Mesenchymal stem cell (in vitro differentiated cells and primary cell): Measurements from ENCODE around the gene RSPH3.

Experiments
- DNase-seq: peaks from one replicate; pipeline ENCODE4 v3.0.0-alpha.2; 2013
- H2AFZ ChIP-seq: one replicate; pipeline ENCODE4 v1.6.1; 2013; ENCODE audit warnings: low read depth, mild to moderate bottlenecking, control low read depth, inconsistent platforms, low read length, moderate library complexity
- H2AK5ac ChIP-seq: 2 replicates; pipeline ENCODE4 v1.6.1; 2013; ENCODE audit warnings: low read length, moderate library complexity, mild to moderate bottlenecking, inconsistent platforms; ENCODE audit not compliant: severe bottlenecking
- H2BK120ac ChIP-seq: one replicate; pipeline ENCODE4 v1.6.1; 2013; ENCODE audit warnings: low read depth, mild to moderate bottlenecking, inconsistent platforms, low read length, moderate library complexity
- H2BK12ac ChIP-seq, 2 experiments: one replicate each; pipeline ENCODE4 v1.6.1; 2013; ENCODE audit warnings: inconsistent platforms in 2 of 2, low read length in 2 of 2, mild to moderate bottlenecking in 2 of 2, moderate library complexity in 2 of 2, control low read depth in 1 of 2
- H2BK15ac ChIP-seq: one replicate; pipeline ENCODE4 v1.6.1; 2013; ENCODE audit warnings: mild to moderate bottlenecking, low read depth, inconsistent platforms; ENCODE audit not compliant: poor library complexity, severe bottlenecking
- H2BK5ac ChIP-seq: 2 replicates; pipeline ENCODE4 v1.6.1; 2013; ENCODE audit warnings: low read depth, mild to moderate bottlenecking, low read length, control low read depth, inconsistent platforms; ENCODE audit not compliant: poor library complexity, severe bottlenecking
- H3K14ac ChIP-seq, 2 experiments: one replicate each; pipeline ENCODE4 v1.6.1; 2013; ENCODE audit warnings: inconsistent platforms in 2 of 2, low read length in 2 of 2, control low read depth in 1 of 2, mild to moderate bottlenecking in 1 of 2, moderate library complexity in 1 of 2
- H3K18ac ChIP-seq, 2 experiments: one replicate each; pipeline ENCODE4 v1.6.1; 2013; ENCODE audit warnings: inconsistent platforms in 2 of 2, low read length in 2 of 2, control low read depth in 1 of 2, low read depth in 1 of 2, mild to moderate bottlenecking in 1 of 2
- H3K23ac ChIP-seq, 2 experiments: one replicate each; pipeline ENCODE4 v1.6.1; 2013; ENCODE audit warnings: inconsistent platforms in 2 of 2, low read length in 2 of 2, mild to moderate bottlenecking in 2 of 2, moderate library complexity in 2 of 2, control low read depth in 1 of 2
- H3K27ac ChIP-seq: 2 replicates; pipeline ENCODE4 v1.5.1; 2013; ENCODE audit warnings: mild to moderate bottlenecking, moderate library complexity, low read length, control low read depth, inconsistent platforms; ENCODE audit not compliant: poor library complexity, severe bottlenecking
- H3K27me3 ChIP-seq, 2 experiments: 2 replicates each; pipeline versions ENCODE4 v1.6.1 to v1.7.0; 2013; ENCODE audit warnings: low read length in 2 of 2, mild to moderate bottlenecking in 2 of 2, moderate library complexity in 2 of 2, control low read depth in 1 of 2, inconsistent platforms in 1 of 2; ENCODE audit not compliant: control insufficient read depth in 1 of 2, insufficient read depth in 1 of 2
- H3K36me3 ChIP-seq, 2 experiments: 2 replicates each; pipeline versions ENCODE4 v1.6.1 to v1.7.0; 2013; ENCODE audit warnings: low read length in 2 of 2, control low read depth in 1 of 2, inconsistent platforms in 1 of 2, low read depth in 1 of 2, mild to moderate bottlenecking in 1 of 2; ENCODE audit not compliant: insufficient read depth in 2 of 2, control insufficient read depth in 1 of 2
- H3K4ac ChIP-seq, 2 experiments: one replicate each; pipeline ENCODE4 v1.6.1; 2013; ENCODE audit warnings: inconsistent platforms in 2 of 2, low read length in 2 of 2, mild to moderate bottlenecking in 2 of 2, moderate library complexity in 2 of 2, control low read depth in 1 of 2, low read depth in 1 of 2
- H3K4me1 ChIP-seq: 2 replicates; pipeline ENCODE4 v1.6.1; 2013; ENCODE audit warnings: low read depth, low read length, control low read depth; ENCODE audit not compliant: control insufficient read depth, insufficient read depth
- H3K4me2 ChIP-seq: 2 replicates; pipeline ENCODE4 v1.6.1; 2013; ENCODE audit warnings: low read length, mild to moderate bottlenecking, inconsistent platforms; ENCODE audit not compliant: poor library complexity, severe bottlenecking
- H3K4me3 ChIP-seq, 2 experiments: 2 replicates each; pipeline versions ENCODE4 v1.5.1 to v1.7.0; 2013; ENCODE audit warnings: low read length in 2 of 2, mild to moderate bottlenecking in 2 of 2, control low read depth in 1 of 2, low read depth in 1 of 2; ENCODE audit not compliant: insufficient read depth in 1 of 2
- H3K79me1 ChIP-seq: replicated peaks from 2 replicates; pipeline ENCODE4 v1.6.1; 2013; ENCODE audit warnings: mild to moderate bottlenecking, control low read depth, low read length, inconsistent platforms; ENCODE audit not compliant: poor library complexity, severe bottlenecking
- H3K9ac ChIP-seq: 2 replicates; pipeline ENCODE4 v1.7.0; 2013; ENCODE audit warnings: mild to moderate bottlenecking, low read length, moderate library complexity
- H3K9me3 ChIP-seq: 2 replicates; pipeline ENCODE4 v1.7.0; 2013; ENCODE audit warnings: mild to moderate bottlenecking, low read length; ENCODE audit not compliant: control insufficient read depth
- H4K8ac ChIP-seq: one replicate; pipeline ENCODE4 v1.6.1; 2013; ENCODE audit warnings: inconsistent platforms, mild to moderate bottlenecking, low read length, moderate library complexity
- H4K91ac ChIP-seq: one replicate; pipeline ENCODE4 v1.6.1; 2013; ENCODE audit warnings: mild to moderate bottlenecking, low read length, inconsistent platforms
- WGBS: methylation state at CpG from one replicate; pipeline ENCODE4 v1.1.7; 2013; ENCODE audit warnings: mixed read lengths; 5-methylcytosine and 5-hydroxymethylcytosine counted together

Gene RSPH3

DNA sequence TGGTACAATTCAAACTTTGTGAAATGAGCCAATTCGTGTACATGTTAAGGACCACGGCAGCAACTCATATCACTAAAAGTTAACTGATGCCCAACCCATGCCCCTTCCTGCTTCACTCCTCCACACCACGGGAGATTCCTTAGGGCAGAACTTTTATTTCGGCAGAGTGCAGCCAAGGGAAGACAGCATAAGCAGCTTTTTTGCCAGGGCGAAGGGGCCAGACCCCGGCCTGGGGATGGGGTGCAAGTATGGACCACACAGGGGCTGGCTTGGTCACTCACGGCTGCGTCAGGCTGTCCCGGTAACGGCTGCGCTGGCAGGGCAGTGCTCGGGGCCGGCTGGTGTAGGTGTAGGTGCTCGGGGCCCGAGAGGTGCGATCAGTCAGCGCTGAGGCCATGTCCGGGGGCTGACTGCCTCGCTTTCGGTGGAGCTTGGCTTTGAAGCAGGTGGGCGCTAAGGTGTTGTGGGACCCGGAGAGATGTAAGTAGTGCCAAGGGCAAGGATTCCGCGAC is 792 bp downstream of the RSPH3 start:
- DNase-seq, result no peak
- H4K8ac ChIP-seq, result peak overlapping the region; percentile 99
- H3K4me2 ChIP-seq, result peak overlapping the region; percentile 91
- H3K79me1 ChIP-seq, result peaks cover 7% of the 10 kb centered on the region
- H2BK5ac ChIP-seq, result no peak overlapping the region
- peak overlapping the region; percentile 35 for H3K27ac ChIP-seq
- no peaks in the 10 kb centered on the region for H3K27me3 ChIP-seq
- H3K14ac ChIP-seq, result peak overlapping the region in 1 of 2 experiments; percentile 84
- peak overlapping the region; percentile 91 for H4K91ac ChIP-seq
- H3K36me3 ChIP-seq, result no peaks in the 10 kb centered on the region
- peak overlapping the region in 1 of 2 experiments; percentile 56 for H3K4ac ChIP-seq
- peak overlapping the region; percentile 95 for H3K9ac ChIP-seq
- H3K9me3 ChIP-seq, result no peaks in the 10 kb centered on the region
- H2AFZ ChIP-seq, result peak overlapping the region; percentile 83
- peak overlapping the region; percentile 88 to 92 for H3K18ac ChIP-seq
- no peak overlapping the region for H2AK5ac ChIP-seq
- 6% methylated on average over 24 of the region's 24 CpGs for WGBS
- H2BK120ac ChIP-seq, result no peak overlapping the region
- H2BK15ac ChIP-seq, result peak overlapping the region; percentile 44
- peak overlapping the region; percentile 81 to 99 for H3K4me3 ChIP-seq
- H3K4me1 ChIP-seq, result peaks cover 8% of the 10 kb centered on the region
- H2BK12ac ChIP-seq, result peak overlapping the region; percentile 1 to 88
- peak overlapping the region; percentile 20 to 73 for H3K23ac ChIP-seq

DNA sequence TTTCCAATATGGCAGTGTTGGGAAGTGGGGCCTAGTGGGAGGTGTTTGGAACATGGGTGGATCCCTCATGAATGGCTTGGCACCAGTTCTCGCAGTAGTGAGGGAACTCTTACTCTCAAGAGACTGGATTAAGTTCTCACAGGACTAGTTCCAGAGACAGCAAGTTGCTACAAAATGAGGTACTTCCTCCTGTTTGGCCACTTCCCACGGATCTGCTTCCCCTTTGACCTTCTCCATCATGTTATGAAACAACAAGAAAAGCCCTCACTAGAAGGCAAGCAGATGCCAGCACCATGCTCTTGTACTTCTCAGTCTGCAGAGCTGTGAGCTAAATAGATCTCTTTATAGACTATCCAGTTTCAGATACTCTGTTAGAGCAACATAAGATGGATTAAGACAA is 3.1 kb downstream of the RSPH3 start:
- Histone ChIP-seq H3K27ac (no peak overlapping the region), H2BK120ac (no peak overlapping the region), H3K9me3 (no peaks in the 10 kb centered on the region), H3K27me3 (no peaks in the 10 kb centered on the region), H2BK12ac (no peak overlapping the region), H3K4me2 (no peak overlapping the region), H2BK15ac (no peak overlapping the region), H3K4ac (no peak overlapping the region), H2BK5ac (no peak overlapping the region), H3K9ac (no peak overlapping the region), H4K91ac (no peak overlapping the region), H2AFZ (no peak overlapping the region), H3K4me1 (peaks cover 3% of the 10 kb centered on the region), H3K79me1 (peaks cover 5% of the 10 kb centered on the region), H3K36me3 (peaks cover 3 to 5% of the 10 kb centered on the region in 2 experiments), H3K4me3 (no peak overlapping the region), H2AK5ac (no peak overlapping the region), H4K8ac (no peak overlapping the region), H3K23ac (no peak overlapping the region), H3K14ac (no peak overlapping the region), H3K18ac (no peak overlapping the region)
- DNase-seq, result peak; percentile 28
- WGBS, result 81% methylated on average over 2 of the region's 2 CpGs

DNA sequence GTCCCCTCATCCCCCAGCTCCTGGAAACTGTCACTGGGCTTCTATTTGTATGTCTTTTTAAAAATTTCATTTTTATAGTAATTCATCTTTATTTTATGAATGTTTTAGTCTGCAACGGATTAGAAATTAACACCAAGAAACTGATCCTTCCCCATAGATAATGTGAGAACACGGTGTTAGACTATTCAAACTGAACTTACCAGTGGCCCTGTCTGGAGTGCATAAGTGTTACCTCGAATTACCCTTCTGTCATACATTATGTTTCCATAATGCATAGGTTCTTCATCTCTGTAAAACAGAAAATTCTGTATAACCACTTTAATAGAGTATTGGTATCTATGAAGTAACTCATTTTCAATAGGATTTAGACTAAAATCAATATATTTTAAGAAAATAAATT is 6.4 kb downstream of the RSPH3 start:
- peaks cover 8 to 12% of the 10 kb centered on the region in 2 experiments for H3K36me3 ChIP-seq
- H3K27ac ChIP-seq, result no peak overlapping the region
- no peak overlapping the region for H2BK120ac ChIP-seq
- no peak overlapping the region for H2AFZ ChIP-seq
- no peak for DNase-seq
- no peak overlapping the region for H3K4me2 ChIP-seq
- H3K18ac ChIP-seq, result no peak overlapping the region
- no peaks in the 10 kb centered on the region for H3K9me3 ChIP-seq
- H3K14ac ChIP-seq, result no peak overlapping the region
- H2AK5ac ChIP-seq, result no peak overlapping the region
- no peak overlapping the region for H4K91ac ChIP-seq
- no peak overlapping the region for H4K8ac ChIP-seq
- H2BK15ac ChIP-seq, result no peak overlapping the region
- H3K9ac ChIP-seq, result no peak overlapping the region
- peaks cover 2% of the 10 kb centered on the region for H3K4me1 ChIP-seq
- WGBS, result 100% methylated on average over 2 of the region's 3 CpGs
- H3K79me1 ChIP-seq, result peaks cover 2% of the 10 kb centered on the region
- no peak overlapping the region for H3K4ac ChIP-seq
- H3K23ac ChIP-seq, result no peak overlapping the region
- no peak overlapping the region for H3K4me3 ChIP-seq
- no peaks in the 10 kb centered on the region for H3K27me3 ChIP-seq
- H2BK12ac ChIP-seq, result no peak overlapping the region
- no peak overlapping the region for H2BK5ac ChIP-seq

DNA sequence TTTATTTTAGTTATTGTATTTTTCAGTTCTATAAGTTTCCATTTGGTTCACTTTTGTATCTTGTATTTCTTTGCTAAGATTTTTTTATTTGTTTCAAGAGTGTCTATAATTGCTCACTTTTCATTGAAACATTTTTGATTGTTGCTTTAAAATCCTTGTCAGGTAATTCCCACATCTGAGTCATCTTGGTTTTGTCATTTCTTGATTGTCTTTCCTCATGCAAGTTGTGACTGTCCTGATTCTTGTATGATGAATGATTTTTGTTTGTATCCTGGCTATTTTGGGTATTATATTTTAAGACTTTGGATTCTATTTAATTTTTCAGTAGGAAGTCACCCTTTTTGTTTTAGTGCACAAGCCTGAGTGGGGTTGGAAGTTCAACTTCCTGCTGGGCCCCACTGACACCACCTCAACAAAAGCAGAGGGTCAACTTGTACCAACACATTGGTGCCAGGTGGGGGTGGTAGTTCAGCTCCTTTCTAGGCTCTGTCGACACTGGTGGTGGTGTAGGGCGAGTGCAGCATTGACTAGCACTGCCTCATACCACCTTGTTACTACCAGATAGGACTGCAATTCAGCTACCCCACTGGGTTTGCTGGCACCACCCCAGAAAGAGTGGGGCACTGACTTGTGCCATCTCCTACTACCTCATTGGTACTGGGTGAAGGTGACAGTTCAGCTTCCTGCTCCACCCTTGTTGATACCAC is 8.8 kb downstream of the RSPH3 start:
- Histone ChIP-seq H3K18ac (no peak overlapping the region), H3K9ac (no peak overlapping the region), H2AFZ (no peak overlapping the region), H3K4me3 (no peak overlapping the region), H3K36me3 (peaks cover 8 to 12% of the 10 kb centered on the region in 2 experiments), H3K4me1 (no peaks in the 10 kb centered on the region), H2AK5ac (no peak overlapping the region), H3K27me3 (no peaks in the 10 kb centered on the region), H3K9me3 (no peaks in the 10 kb centered on the region), H3K23ac (no peak overlapping the region), H3K14ac (no peak overlapping the region), H2BK5ac (no peak overlapping the region), H3K4me2 (no peak overlapping the region), H4K91ac (no peak overlapping the region), H4K8ac (no peak overlapping the region), H2BK120ac (no peak overlapping the region), H3K79me1 (peaks cover 2% of the 10 kb centered on the region), H3K27ac (no peak overlapping the region), H2BK15ac (no peak overlapping the region), H2BK12ac (no peak overlapping the region), H3K4ac (no peak overlapping the region)
- no peak for DNase-seq
- 88% methylated on average over 2 of the region's 2 CpGs for WGBS
